Sigmoid colon (tissue), 7 donors: ENCODE measurements around the gene GPC6. TPM values are rescaled to one million over a fixed set of nuclear protein-coding genes. Genes with fewer than 3 reads are reported as not detected.

Experiments
- DNase-seq: peaks from one replicate; pipeline ENCODE4 v3.0.0-alpha.2; 2019
- H3K27ac ChIP-seq, 4 donors: fragments of 200-600 bp; sonication (generic); one replicate each; pipeline ENCODE4 v1.5.1; 2016 to 2019; ENCODE audit warnings: mild to moderate bottlenecking in 1 of 4
- H3K27me3 ChIP-seq, 3 donors: fragments of 200-600 bp; sonication (generic); one replicate each; pipeline ENCODE4 v1.5.1; 2019; ENCODE audit warnings: mild to moderate bottlenecking in 1 of 3
- H3K36me3 ChIP-seq, 4 donors: fragments of 200-600 bp; sonication (generic); one replicate each; pipeline ENCODE4 v1.5.1; 2016 to 2019
- H3K4me1 ChIP-seq, 4 donors: fragments of 200-600 bp; sonication (generic); one replicate each; pipeline ENCODE4 v1.5.1; 2017 to 2019
- H3K4me3 ChIP-seq, 4 donors: fragments of 200-600 bp; sonication (generic); one replicate each; pipeline ENCODE4 v1.5.1; 2017 to 2019; ENCODE audit warnings: mild to moderate bottlenecking in 2 of 4, moderate library complexity in 1 of 4
- H3K9me3 ChIP-seq, 4 donors: fragments of 200-600 bp in 3 of 4; sonication (generic) in 3 of 4; one replicate each; pipeline versions ENCODE4 v1.5.1 to v1.6.1; 2013 to 2019
- CTCF ChIP-seq, 4 experiments: fragments of 450-650 bp in 3 of 4; fragments of 200-600 bp in 1 of 4; IDR thresholded peaks; one replicate each; pipeline ENCODE4 v1.5.1; 2016 to 2019; ENCODE audit warnings: antibody characterized with exemption in 4 of 4, mild to moderate bottlenecking in 3 of 4, moderate library complexity in 2 of 4
- EP300 ChIP-seq, 4 donors: sonication (generic); formaldehyde crosslinking; IDR thresholded peaks; one replicate each; pipeline ENCODE4 v1.6.1; 2017; ENCODE audit warnings: antibody characterized with exemption in 4 of 4
- POLR2A ChIP-seq, 2 donors: fragments of 450-650 bp; IDR thresholded peaks; one replicate each; pipeline ENCODE4 v1.6.1; 2016; ENCODE audit warnings: antibody characterized with exemption in 2 of 2, mild to moderate bottlenecking in 2 of 2, moderate library complexity in 2 of 2
- POLR2AphosphoS5 ChIP-seq, 4 donors: sonication (generic); formaldehyde crosslinking; IDR thresholded peaks; one replicate each; pipeline ENCODE4 v1.6.1; 2017; ENCODE audit warnings: antibody characterized with exemption in 4 of 4
- WGBS, 2 donors: extraction: QIAGEN DNeasy Blood & Tissue Kit; methylation state at CpG; one replicate each; pipeline ENCODE4 v1.1.7; 2013; 5-methylcytosine and 5-hydroxymethylcytosine counted together
- intact Hi-C: fragments of 100-400 bp; cut with DNase I; formaldehyde crosslinking; loops from one replicate; pipeline ENCODE4 v1.15.1; 2023
- polyA plus RNA-seq, 3 donors: library from polyadenylated mRNA; stranded (reverse); fragments of 200-250 nt; gene quantifications; one replicate each; pipeline ENCODE4 v1.2.3, GENCODE V29; 2013
- total RNA-seq, 4 donors: library from RNA; depleted of rRNA; stranded (reverse); fragments of >200 nt; gene quantifications; one replicate each; pipeline ENCODE4 v1.1.0, GENCODE V29; 2016
- donor health status: healthy with polysubstance abuse.
- donor health status: Bipolar disorder and iron deficiency.
- donor health status: healthy.

Gene GPC6
- total and polyA plus RNA-seq, 7 donors, result 0.23 to 27.5 (median 14.4) TPM

GRCh38 chr13:94269557-94269956, 1043.0 kb downstream of the GPC6 start:
- Histone ChIP-seq H3K9me3 (no peaks in the 10 kb centered on the region), H3K4me3 (no peak overlapping the region), H3K36me3 (no peaks in the 10 kb centered on the region), H3K4me1 (no peaks in the 10 kb centered on the region), H3K27me3 (no peaks in the 10 kb centered on the region), H3K27ac (no peak overlapping the region)
- 76 to 88% methylated on average over 6 of the region's 6 CpGs for WGBS, 2 donors
- DNase-seq, result no peak
- no peak for TF ChIP-seq POLR2AphosphoS5 (IDR thresholded peaks at IDR 0.05)
- TF ChIP-seq EP300 (IDR thresholded peaks at IDR 0.05), result no peak
- no peak for TF ChIP-seq POLR2A (IDR thresholded peaks at IDR 0.05)
- no peak for TF ChIP-seq CTCF (IDR thresholded peaks at IDR 0.05)
- intact Hi-C loops, result no loop called here

- whole genome bisulfite sequencing, 2 donors, result 90 to 96% methylated on average over 2 of the region's 2 CpGs
- intact Hi-C loops, result no loop called here
Measured at GRCh38 chr13:94270556-94270955, 1043.9 kb downstream of the GPC6 start.

GRCh38 chr13:94272038-94272437, 1045.4 kb downstream of the GPC6 start:
- intact Hi-C loops, result no loop called here
- Histone ChIP-seq H3K9me3 (no peaks in the 10 kb centered on the region), H3K36me3 (no peaks in the 10 kb centered on the region), H3K4me3 (no peak overlapping the region), H3K27me3 (no peaks in the 10 kb centered on the region), H3K27ac (no peak overlapping the region), H3K4me1 (no peaks in the 10 kb centered on the region)
- TF ChIP-seq POLR2AphosphoS5 (IDR thresholded peaks at IDR 0.05) (no peak), POLR2A (IDR thresholded peaks at IDR 0.05) (no peak), EP300 (IDR thresholded peaks at IDR 0.05) (no peak), CTCF (IDR thresholded peaks at IDR 0.05) (no peak)
- WGBS, 2 donors, result 13 to 62% methylated on average over 2 of the region's 2 CpGs
- DNase-seq, result no peak

More at GRCh38 chr13:94270556-94270955, 1043.9 kb downstream of the GPC6 start:
- Histone ChIP-seq H3K36me3 (no peaks in the 10 kb centered on the region), H3K27me3 (no peaks in the 10 kb centered on the region), H3K4me1 (no peaks in the 10 kb centered on the region), H3K4me3 (no peak overlapping the region), H3K27ac (no peak overlapping the region), H3K9me3 (no peaks in the 10 kb centered on the region)
- TF ChIP-seq POLR2A (IDR thresholded peaks at IDR 0.05) (no peak), CTCF (IDR thresholded peaks at IDR 0.05) (no peak), POLR2AphosphoS5 (IDR thresholded peaks at IDR 0.05) (no peak), EP300 (IDR thresholded peaks at IDR 0.05) (no peak)
- no peak for DNase-seq

GRCh38 chr13:94280349-94280748, 1053.7 kb downstream of the GPC6 start:
- WGBS, 2 donors, result 77 to 88% methylated on average over 3 of the region's 3 CpGs
- Histone ChIP-seq H3K4me3 (no peak overlapping the region), H3K9me3 (no peaks in the 10 kb centered on the region), H3K27me3 (no peaks in the 10 kb centered on the region), H3K4me1 (no peaks in the 10 kb centered on the region), H3K27ac (no peak overlapping the region), H3K36me3 (no peaks in the 10 kb centered on the region)
- no peak for DNase-seq
- intact Hi-C loops, result no loop called here
- TF ChIP-seq CTCF (IDR thresholded peaks at IDR 0.05) (no peak), POLR2AphosphoS5 (IDR thresholded peaks at IDR 0.05) (no peak), POLR2A (IDR thresholded peaks at IDR 0.05) (no peak), EP300 (IDR thresholded peaks at IDR 0.05) (no peak)

GRCh38 chr13:94280845-94281244, 1054.2 kb downstream of the GPC6 start:
- H3K36me3 ChIP-seq, result no peaks in the 10 kb centered on the region
- H3K27ac ChIP-seq, result no peak overlapping the region
- TF ChIP-seq CTCF (IDR thresholded peaks at IDR 0.05), result no peak
- no peak for TF ChIP-seq POLR2AphosphoS5 (IDR thresholded peaks at IDR 0.05)
- no peak for TF ChIP-seq POLR2A (IDR thresholded peaks at IDR 0.05)
- no peak for TF ChIP-seq EP300 (IDR thresholded peaks at IDR 0.05)
- intact Hi-C loops, result no loop called here
- no peaks in the 10 kb centered on the region for H3K9me3 ChIP-seq
- no peaks in the 10 kb centered on the region for H3K4me1 ChIP-seq
- H3K4me3 ChIP-seq, result no peak overlapping the region
- no peak for DNase-seq
- no peaks in the 10 kb centered on the region for H3K27me3 ChIP-seq
